ENCODE data around the gene DLK1.

DNA sequence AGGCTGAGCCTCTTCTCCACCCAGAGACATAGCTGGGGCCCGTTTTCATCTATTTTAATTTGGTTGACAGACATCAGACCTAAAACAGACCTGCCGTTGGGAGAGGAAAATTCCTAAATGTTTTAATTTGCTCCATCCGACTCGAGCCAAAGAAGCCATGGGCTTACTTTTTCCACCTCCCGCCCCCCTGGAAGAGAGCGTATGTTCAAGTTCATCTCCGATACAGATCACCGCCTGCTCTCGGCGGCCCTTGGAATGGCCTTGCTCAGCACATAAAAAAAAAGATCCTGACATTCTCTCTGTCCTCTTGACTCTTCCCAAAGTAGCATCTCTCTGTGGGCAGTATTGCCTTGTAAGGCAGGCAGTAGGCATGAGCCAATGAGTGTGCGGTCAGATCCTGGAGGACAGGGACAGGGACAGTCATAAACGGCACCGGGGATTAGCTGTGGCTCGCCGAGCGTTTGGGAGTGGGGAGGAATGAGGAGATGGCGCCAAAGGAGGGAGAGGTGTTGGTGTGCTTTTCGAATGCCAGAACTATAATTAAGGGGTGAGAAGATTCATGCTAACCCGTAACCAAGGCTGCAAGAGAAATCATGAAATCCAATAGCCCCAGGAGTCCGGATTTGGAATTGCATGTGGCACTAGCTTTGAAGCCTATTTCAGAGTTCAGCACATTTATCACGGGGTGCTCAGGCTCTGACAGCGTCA is 51.3 kb downstream of the DLK1 start:
- TF ChIP-seq, protein P1, sequence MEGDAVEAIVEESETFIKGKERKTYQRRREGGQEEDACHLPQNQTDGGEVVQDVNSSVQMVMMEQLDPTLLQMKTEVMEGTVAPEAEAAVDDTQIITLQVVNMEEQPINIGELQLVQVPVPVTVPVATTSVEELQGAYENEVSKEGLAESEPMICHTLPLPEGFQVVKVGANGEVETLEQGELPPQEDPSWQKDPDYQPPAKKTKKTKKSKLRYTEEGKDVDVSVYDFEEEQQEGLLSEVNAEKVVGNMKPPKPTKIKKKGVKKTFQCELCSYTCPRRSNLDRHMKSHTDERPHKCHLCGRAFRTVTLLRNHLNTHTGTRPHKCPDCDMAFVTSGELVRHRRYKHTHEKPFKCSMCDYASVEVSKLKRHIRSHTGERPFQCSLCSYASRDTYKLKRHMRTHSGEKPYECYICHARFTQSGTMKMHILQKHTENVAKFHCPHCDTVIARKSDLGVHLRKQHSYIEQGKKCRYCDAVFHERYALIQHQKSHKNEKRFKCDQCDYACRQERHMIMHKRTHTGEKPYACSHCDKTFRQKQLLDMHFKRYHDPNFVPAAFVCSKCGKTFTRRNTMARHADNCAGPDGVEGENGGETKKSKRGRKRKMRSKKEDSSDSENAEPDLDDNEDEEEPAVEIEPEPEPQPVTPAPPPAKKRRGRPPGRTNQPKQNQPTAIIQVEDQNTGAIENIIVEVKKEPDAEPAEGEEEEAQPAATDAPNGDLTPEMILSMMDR (optimal IDR thresholded peaks at IDR 0.05 in 1 of 3, IDR thresholded peaks at IDR 0.05 in 1 of 3, conservative IDR thresholded peaks at IDR 0.05 in 1 of 3; ENCODE audit: extremely low read depth in 1 of 3, insufficient read depth in 2 of 3, low read length in 3 of 3): no peak
- no peak for TF ChIP-seq EZH2 (IDR thresholded peaks at IDR 0.05; ENCODE audit: low read length)
